Neural cell (in vitro differentiated cells): ENCODE measurements around the gene PDHB. TPM values are rescaled to one million over a fixed set of nuclear protein-coding genes. Genes with fewer than 3 reads are reported as not detected.

Experiments
- H2AFZ ChIP-seq: fragments of 200-600, 300-800 bp; sonication (generic), shearing (Covaris generic); 2 replicates; pipeline ENCODE4 v1.6.0; 2014; ENCODE audit warnings: low read depth, mild to moderate bottlenecking, antibody characterized with exemption, low read length, moderate library complexity
- H3F3A ChIP-seq: fragments of 200-600 bp; shearing (Covaris generic); 2 replicates; pipeline ENCODE4 v1.6.1; 2016; ENCODE audit warnings: mild to moderate bottlenecking, moderate library complexity, mixed read lengths, antibody characterized with exemption, low read length; ENCODE audit not compliant: insufficient read depth, poor library complexity, severe bottlenecking
- H3K27ac ChIP-seq: fragments of 200-600, 300-800 bp; sonication (generic), shearing (Covaris generic); 2 replicates; pipeline ENCODE4 v1.5.1; 2014; ENCODE audit warnings: mild to moderate bottlenecking, low read length, moderate library complexity
- H3K27me3 ChIP-seq: fragments of 300-800, 200-600 bp; sonication (generic), shearing (Covaris generic); 2 replicates; pipeline ENCODE4 v1.6.0; 2014; ENCODE audit warnings: mild to moderate bottlenecking, low read depth, low read length, moderate library complexity; ENCODE audit not compliant: insufficient read depth
- H3K36me3 ChIP-seq: fragments of 300-800, 200-600 bp; sonication (generic), shearing (Covaris generic); 2 replicates; pipeline ENCODE4 v1.5.1; 2014; ENCODE audit warnings: mild to moderate bottlenecking, antibody characterized with exemption, low read length, moderate library complexity; ENCODE audit not compliant: insufficient read depth
- H3K4me2 ChIP-seq: fragments of 300-800, 200-600 bp; sonication (generic), shearing (Covaris generic); 2 replicates; pipeline ENCODE4 v1.6.0; 2014; ENCODE audit warnings: mild to moderate bottlenecking, low read length
- H3K4me3 ChIP-seq: fragments of 300-800, 200-600 bp; sonication (generic), shearing (Covaris generic); 2 replicates; pipeline ENCODE4 v1.5.1; 2014; ENCODE audit warnings: mild to moderate bottlenecking, low read length, moderate library complexity
- H3K79me2 ChIP-seq: fragments of 200-600 bp; shearing (Covaris generic); replicated peaks from 2 replicates; pipeline ENCODE4 v1.6.0; 2014; ENCODE audit warnings: mild to moderate bottlenecking, low read length, moderate library complexity; ENCODE audit not compliant: insufficient read depth
- H3K9ac ChIP-seq: fragments of 300-800, 200-600 bp; sonication (generic), shearing (Covaris generic); 2 replicates; pipeline ENCODE4 v1.6.1; 2016; ENCODE audit warnings: mild to moderate bottlenecking, low read length, mixed read lengths
- H3K9me2 ChIP-seq: fragments of 200-600 bp; shearing (Covaris generic); 2 replicates; pipeline ENCODE4 v1.6.1; 2016; ENCODE audit warnings: mild to moderate bottlenecking, low read length, mixed read lengths; ENCODE audit not compliant: insufficient read depth
- H3K9me3 ChIP-seq: fragments of 200-600, 300-800 bp; sonication (generic), shearing (Covaris generic); 2 replicates; pipeline ENCODE4 v1.6.1; 2016; ENCODE audit warnings: mild to moderate bottlenecking, mixed run types, low read length, moderate library complexity, mixed read lengths
- H4K20me1 ChIP-seq: fragments of 200-600 bp; shearing (Covaris generic); 2 replicates; pipeline ENCODE4 v1.6.1; 2016; ENCODE audit warnings: mild to moderate bottlenecking, mixed run types; ENCODE audit not compliant: insufficient read depth
- EP300 ChIP-seq: fragments of 450-650 bp; conservative IDR thresholded peaks from 2 replicates; pipeline ENCODE4 v1.6.1; 2014; ENCODE audit warnings: antibody characterized with exemption, mild to moderate bottlenecking, moderate library complexity; ENCODE audit not compliant: poor library complexity, severe bottlenecking
- EZH2 ChIP-seq: fragments of 200-600, 300-800 bp; shearing (Covaris generic), sonication (generic); IDR thresholded peaks from 2 replicates; pipeline ENCODE4 v1.6.1; 2014; ENCODE audit warnings: antibody characterized with exemption, low read length, borderline replicate concordance, mild to moderate bottlenecking; ENCODE audit not compliant: insufficient read depth, poor library complexity, severe bottlenecking
- MXI1 ChIP-seq: fragments of 450-650 bp; conservative IDR thresholded peaks from 2 replicates; pipeline ENCODE4 v1.6.1; 2014; ENCODE audit warnings: antibody characterized with exemption, mild to moderate bottlenecking; ENCODE audit not compliant: poor library complexity, severe bottlenecking
- POLR2AphosphoS5 ChIP-seq: IDR thresholded peaks from 2 replicates; pipeline ENCODE4 v1.6.1; 2012
- RAD21 ChIP-seq: fragments of 450-650 bp; conservative IDR thresholded peaks from 2 replicates; pipeline ENCODE4 v1.6.1; 2014; ENCODE audit warnings: antibody characterized with exemption, mild to moderate bottlenecking, moderate library complexity
- SMC3 ChIP-seq: fragments of 450-650 bp; conservative IDR thresholded peaks from 2 replicates; pipeline ENCODE4 v1.6.1; 2014; ENCODE audit warnings: antibody characterized with exemption, mild to moderate bottlenecking, moderate library complexity; ENCODE audit not compliant: poor library complexity
- TAF1 ChIP-seq: IDR thresholded peaks from 2 replicates; pipeline ENCODE4 v1.6.1; 2012; ENCODE audit warnings: low read depth
- polyA plus RNA-seq: library from polyadenylated mRNA; depleted of rRNA; stranded (reverse); fragments of >200 nt; gene quantifications from 2 replicates; pipeline ENCODE4 v1.2.3, GENCODE V29; 2014
- TF ChIP-seq, protein P1 (sequence below): fragments of 450-650 bp; IDR thresholded peaks from 2 replicates; pipeline ENCODE4 v1.5.1; 2014; ENCODE audit warnings: antibody characterized with exemption, mild to moderate bottlenecking, moderate library complexity; ENCODE audit not compliant: poor library complexity, severe bottlenecking
- TF ChIP-seq, protein P2 (sequence below): IDR thresholded peaks from 2 replicates; pipeline ENCODE4 v1.6.1; 2012; ENCODE audit warnings: borderline replicate concordance

PDHB gene
- polyA plus RNA-seq, 1 donor from 2014 or later, result 154 TPM

DNA sequence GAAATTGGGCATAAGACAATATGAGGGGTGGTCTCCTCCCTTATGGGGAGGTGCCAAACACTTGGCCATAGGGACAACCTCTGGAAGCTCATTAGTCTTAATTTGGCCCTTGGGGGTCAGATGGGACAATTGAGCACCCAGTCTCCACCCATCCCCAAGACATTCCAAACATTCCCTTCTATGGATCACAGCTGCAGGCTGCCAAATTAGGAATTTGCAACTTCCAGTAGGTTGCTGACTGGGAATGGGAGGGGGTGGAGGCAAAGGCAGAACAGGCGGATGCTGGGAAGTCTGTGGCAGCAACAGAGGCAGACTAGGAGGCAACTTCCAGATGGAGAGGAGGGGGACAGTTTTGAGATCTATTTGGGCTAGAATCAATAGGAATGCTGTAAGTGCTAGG is 1.4 kb upstream of the PDHB start:
- Histone ChIP-seq H3F3A (peaks cover 2% of the 10 kb centered on the region), H2AFZ (no peak overlapping the region), H3K79me2 (peaks cover 7% of the 10 kb centered on the region), H3K36me3 (no peaks in the 10 kb centered on the region), H3K9me2 (no peaks in the 10 kb centered on the region), H3K27ac (no peak overlapping the region), H3K9me3 (no peaks in the 10 kb centered on the region), H3K4me2 (no peak overlapping the region), H4K20me1 (no peaks in the 10 kb centered on the region), H3K9ac (no peak overlapping the region), H3K4me3 (no peak overlapping the region), H3K27me3 (no peaks in the 10 kb centered on the region)
- no peak for TF ChIP-seq EZH2
- TF ChIP-seq POLR2AphosphoS5, result no peak
- no peak for TF ChIP-seq MXI1
- TF ChIP-seq RAD21, result no peak
- TF ChIP-seq, protein P1, sequence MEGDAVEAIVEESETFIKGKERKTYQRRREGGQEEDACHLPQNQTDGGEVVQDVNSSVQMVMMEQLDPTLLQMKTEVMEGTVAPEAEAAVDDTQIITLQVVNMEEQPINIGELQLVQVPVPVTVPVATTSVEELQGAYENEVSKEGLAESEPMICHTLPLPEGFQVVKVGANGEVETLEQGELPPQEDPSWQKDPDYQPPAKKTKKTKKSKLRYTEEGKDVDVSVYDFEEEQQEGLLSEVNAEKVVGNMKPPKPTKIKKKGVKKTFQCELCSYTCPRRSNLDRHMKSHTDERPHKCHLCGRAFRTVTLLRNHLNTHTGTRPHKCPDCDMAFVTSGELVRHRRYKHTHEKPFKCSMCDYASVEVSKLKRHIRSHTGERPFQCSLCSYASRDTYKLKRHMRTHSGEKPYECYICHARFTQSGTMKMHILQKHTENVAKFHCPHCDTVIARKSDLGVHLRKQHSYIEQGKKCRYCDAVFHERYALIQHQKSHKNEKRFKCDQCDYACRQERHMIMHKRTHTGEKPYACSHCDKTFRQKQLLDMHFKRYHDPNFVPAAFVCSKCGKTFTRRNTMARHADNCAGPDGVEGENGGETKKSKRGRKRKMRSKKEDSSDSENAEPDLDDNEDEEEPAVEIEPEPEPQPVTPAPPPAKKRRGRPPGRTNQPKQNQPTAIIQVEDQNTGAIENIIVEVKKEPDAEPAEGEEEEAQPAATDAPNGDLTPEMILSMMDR, result no peak

DNA sequence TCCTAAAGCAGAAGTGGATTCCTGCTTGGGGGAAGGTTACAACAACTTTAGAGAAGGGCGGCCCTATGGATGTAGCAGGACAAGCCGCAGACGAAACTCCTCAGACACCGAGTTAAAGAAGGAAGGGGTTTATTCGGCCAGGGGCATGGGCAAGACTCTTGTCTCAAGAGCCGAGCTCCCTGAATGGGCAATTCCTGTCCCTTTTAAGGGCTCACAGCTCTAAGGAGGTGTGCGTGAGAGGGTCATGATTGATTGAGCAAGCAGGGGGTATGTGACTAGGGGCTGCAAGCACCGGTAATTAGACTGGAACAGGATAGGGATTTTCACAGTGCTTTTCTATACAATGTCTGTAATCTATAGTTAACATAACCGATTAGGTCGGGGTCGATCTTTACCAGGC is 879 bp upstream of the PDHB start:
- H3K27me3 ChIP-seq, result no peaks in the 10 kb centered on the region
- no peaks in the 10 kb centered on the region for H4K20me1 ChIP-seq
- no peak overlapping the region for H3K9ac ChIP-seq
- H3F3A ChIP-seq, result peaks cover 2% of the 10 kb centered on the region
- H3K9me3 ChIP-seq, result no peaks in the 10 kb centered on the region
- no peaks in the 10 kb centered on the region for H3K36me3 ChIP-seq
- H2AFZ ChIP-seq, result no peak overlapping the region
- TF ChIP-seq SMC3 (no peak), TAF1 (no peak), MXI1 (no peak), EP300 (no peak)
- TF ChIP-seq, protein P1, result no peak
- H3K4me2 ChIP-seq, result no peak overlapping the region
- H3K9me2 ChIP-seq, result no peaks in the 10 kb centered on the region
- peaks cover 7% of the 10 kb centered on the region for H3K79me2 ChIP-seq
- H3K27ac ChIP-seq, result no peak overlapping the region
- peak overlapping the region; percentile 93 for H3K4me3 ChIP-seq

DNA sequence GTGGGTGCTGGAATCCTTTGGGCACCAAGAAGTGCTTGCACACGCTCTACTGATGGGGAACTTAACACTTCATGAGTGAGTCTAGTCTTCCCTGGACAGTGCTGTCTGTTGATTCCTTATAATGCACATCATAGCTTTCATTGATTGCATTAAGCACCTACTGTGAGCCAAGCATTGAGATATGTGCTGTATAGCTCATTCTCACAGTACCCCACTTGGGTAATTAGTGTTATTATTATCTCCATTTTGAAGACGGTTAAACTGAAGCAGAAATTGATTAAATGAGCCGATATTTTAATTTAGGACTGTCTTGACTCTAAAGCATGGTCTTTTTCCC is 504 bp upstream of the PDHB start:
- Histone ChIP-seq H3K9me3 (no peaks in the 10 kb centered on the region), H3K27ac (no peak overlapping the region), H3K4me2 (peak overlapping the region; percentile 70), H4K20me1 (no peaks in the 10 kb centered on the region), H3K79me2 (peaks cover 7% of the 10 kb centered on the region), H3F3A (peaks cover 2% of the 10 kb centered on the region), H3K27me3 (no peaks in the 10 kb centered on the region), H3K36me3 (no peaks in the 10 kb centered on the region), H3K4me3 (peak overlapping the region; percentile 93), H3K9me2 (no peaks in the 10 kb centered on the region), H2AFZ (peak overlapping the region; percentile 60), H3K9ac (peak overlapping the region; percentile 47)
- TF ChIP-seq RAD21, result no peak
- TF ChIP-seq TAF1, result no peak
- TF ChIP-seq, protein P1, result no peak
- TF ChIP-seq, protein P2, sequence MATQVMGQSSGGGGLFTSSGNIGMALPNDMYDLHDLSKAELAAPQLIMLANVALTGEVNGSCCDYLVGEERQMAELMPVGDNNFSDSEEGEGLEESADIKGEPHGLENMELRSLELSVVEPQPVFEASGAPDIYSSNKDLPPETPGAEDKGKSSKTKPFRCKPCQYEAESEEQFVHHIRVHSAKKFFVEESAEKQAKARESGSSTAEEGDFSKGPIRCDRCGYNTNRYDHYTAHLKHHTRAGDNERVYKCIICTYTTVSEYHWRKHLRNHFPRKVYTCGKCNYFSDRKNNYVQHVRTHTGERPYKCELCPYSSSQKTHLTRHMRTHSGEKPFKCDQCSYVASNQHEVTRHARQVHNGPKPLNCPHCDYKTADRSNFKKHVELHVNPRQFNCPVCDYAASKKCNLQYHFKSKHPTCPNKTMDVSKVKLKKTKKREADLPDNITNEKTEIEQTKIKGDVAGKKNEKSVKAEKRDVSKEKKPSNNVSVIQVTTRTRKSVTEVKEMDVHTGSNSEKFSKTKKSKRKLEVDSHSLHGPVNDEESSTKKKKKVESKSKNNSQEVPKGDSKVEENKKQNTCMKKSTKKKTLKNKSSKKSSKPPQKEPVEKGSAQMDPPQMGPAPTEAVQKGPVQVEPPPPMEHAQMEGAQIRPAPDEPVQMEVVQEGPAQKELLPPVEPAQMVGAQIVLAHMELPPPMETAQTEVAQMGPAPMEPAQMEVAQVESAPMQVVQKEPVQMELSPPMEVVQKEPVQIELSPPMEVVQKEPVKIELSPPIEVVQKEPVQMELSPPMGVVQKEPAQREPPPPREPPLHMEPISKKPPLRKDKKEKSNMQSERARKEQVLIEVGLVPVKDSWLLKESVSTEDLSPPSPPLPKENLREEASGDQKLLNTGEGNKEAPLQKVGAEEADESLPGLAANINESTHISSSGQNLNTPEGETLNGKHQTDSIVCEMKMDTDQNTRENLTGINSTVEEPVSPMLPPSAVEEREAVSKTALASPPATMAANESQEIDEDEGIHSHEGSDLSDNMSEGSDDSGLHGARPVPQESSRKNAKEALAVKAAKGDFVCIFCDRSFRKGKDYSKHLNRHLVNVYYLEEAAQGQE, result no peak
- TF ChIP-seq SMC3, result no peak
- TF ChIP-seq MXI1, result no peak
- TF ChIP-seq EP300, result no peak
- no peak for TF ChIP-seq POLR2AphosphoS5
- TF ChIP-seq EZH2, result no peak
